HG02588 (cell line): ENCODE measurements around the gene P2RX4.
"Not testable (repeated sequence)": the region's sequence is repeated elsewhere in the genome, so short reads cannot be mapped to it uniquely, and the experiment has no call there.

Experiments used
- ATAC-seq: cut with Tn5 transposase; IDR thresholded peaks from one replicate; pipeline ENCODE4 v1.9.1; 2021; ENCODE audit warnings: mild to moderate bottlenecking, moderate library complexity; ENCODE audit not compliant: unreplicated experiment

The P2RX4 gene, protein sequence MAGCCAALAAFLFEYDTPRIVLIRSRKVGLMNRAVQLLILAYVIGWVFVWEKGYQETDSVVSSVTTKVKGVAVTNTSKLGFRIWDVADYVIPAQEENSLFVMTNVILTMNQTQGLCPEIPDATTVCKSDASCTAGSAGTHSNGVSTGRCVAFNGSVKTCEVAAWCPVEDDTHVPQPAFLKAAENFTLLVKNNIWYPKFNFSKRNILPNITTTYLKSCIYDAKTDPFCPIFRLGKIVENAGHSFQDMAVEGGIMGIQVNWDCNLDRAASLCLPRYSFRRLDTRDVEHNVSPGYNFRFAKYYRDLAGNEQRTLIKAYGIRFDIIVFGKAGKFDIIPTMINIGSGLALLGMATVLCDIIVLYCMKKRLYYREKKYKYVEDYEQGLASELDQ

DNA sequence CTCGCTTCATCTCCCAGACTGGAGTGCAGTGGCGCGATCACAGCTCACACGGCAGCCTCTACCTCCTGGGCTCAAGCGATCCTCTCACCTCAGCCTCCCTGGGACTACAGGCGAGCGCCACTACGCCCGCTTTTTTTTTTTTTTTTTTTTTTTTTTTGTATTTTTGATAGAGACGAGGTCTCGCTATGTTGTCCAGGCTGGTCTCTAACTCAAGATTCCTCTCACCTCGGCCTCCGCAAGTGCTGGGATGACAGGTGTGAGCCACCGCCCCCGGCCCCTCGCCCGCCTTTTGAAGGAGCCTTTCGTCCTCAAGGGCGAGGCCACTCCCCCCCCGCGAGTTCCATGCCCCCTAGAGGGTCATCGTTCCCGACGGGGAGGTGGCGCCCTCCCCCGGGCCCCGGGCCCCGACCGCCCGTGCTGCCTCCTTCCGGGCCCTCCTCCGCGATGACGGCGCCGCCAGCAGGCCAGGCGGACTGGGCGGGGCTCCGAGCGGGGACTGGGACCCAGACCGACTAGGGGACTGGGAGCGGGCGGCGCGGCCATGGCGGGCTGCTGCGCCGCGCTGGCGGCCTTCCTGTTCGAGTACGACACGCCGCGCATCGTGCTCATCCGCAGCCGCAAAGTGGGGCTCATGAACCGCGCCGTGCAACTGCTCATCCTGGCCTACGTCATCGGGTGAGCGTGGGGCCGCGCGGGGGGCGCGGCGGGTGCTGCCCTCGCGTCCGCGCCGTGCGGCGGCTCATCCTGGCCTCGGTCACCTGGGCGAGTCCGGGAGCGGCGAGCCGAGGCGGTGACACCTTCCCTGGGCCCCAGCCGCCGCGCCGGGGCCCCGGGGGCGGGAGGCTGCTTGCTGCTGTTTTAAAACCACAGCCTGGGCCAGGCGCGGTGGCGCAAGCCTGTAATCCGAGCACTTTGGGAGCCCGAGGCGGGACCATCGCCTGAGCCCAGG, at the start of gene P2RX4:
TSS of gene P2RX4 (plus strand) at position 506 of the 949 bp plus-strand sequence. CDS start at position 542, 36 bp downstream.
- peak; percentile 88 for ATAC-seq

DNA sequence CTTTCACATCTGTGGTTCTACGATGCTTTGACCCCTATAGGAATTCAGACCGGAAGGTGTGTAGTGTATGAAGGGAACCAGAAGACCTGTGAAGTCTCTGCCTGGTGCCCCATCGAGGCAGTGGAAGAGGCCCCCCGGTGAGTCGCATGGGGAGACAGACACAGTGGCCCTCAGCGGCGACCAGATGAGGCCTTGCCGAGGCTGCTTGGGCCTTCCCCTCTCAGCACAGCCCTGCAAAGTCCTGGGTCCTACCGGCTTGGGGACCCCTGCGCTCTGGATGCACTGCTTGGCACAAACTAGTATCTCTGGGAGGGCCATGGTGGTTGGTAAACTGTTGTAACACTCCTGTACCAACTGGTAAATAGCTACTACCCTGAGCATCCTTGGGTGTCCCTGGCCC, 47.5 kb upstream of the P2RX4 start:
- ATAC-seq: no peak

DNA sequence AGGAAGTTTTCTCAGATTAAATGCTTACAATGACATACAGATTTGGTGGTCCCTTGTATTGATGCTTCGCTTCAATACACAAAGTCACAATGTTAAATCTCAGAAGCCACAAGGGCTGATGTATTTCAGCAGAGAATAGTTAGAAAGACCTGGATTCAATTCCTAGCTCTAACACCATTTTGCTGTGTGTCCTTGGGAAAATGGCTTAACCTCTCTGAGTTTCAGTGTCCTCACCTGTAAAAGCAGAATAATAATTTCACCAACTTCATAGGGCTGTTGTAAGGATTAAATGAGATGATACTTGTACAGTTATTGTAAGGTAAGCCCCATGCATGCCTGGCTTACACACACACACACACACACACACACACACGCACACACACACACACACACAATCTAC, 46.9 kb upstream of the P2RX4 start:
- no peak for ATAC-seq

DNA sequence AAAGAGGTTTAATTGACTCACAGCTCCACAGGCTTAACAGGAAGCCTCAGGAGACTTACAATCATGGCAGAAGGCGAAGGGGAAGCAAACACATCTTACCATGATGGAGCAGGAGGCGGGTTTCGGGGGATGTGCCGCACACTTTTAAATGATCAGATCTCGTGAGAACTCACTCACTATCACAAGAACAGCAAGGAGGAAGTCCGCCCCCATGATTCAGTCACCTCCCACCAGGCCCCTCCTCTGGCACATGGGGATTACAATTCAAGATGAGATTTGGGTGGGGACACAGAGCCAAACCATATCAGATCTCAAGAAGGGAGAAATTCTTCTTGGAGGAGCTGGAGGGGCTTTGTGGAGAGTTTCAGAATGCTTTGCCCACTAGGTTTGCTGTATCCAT, 45.1 kb upstream of the P2RX4 start:
- not testable (repeated sequence) for ATAC-seq

DNA sequence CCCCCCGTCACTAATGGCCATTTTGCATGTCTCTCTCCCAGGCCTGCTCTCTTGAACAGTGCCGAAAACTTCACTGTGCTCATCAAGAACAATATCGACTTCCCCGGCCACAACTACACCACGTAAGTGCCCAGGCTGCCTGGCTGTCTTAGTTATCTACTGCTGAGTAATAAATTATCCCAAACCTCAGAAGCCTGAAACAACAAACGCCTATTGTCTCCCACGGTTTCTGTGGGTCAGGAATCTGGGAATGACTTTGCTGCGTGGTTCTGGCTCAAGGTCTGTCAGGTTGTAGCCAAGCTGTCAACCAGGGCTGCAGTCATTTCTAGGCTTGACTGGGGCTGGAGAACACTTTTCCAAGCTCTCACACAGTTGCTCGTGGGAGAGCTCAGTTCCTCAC, 44.6 kb upstream of the P2RX4 start:
- no peak for ATAC-seq

DNA sequence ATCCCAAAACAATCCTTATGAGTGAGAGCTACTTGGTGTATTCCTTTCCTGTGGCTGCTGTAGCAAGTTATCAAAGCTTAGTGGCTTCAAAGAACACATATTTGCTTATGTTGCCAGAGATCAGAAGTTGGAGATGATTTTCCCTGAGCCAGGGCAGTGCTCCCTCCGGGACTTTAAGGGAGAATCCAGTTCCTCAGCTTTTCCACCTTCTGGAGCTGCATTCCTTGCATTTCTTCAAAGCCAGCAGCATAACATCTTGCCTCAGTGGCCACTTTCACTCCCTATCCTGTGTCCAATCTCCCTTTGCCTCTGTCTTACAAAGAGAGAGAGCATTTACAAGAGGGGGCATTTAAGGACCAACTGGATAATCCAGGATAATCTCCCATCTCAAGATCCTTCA, 43.6 kb upstream of the P2RX4 start:
- no peak for ATAC-seq

DNA sequence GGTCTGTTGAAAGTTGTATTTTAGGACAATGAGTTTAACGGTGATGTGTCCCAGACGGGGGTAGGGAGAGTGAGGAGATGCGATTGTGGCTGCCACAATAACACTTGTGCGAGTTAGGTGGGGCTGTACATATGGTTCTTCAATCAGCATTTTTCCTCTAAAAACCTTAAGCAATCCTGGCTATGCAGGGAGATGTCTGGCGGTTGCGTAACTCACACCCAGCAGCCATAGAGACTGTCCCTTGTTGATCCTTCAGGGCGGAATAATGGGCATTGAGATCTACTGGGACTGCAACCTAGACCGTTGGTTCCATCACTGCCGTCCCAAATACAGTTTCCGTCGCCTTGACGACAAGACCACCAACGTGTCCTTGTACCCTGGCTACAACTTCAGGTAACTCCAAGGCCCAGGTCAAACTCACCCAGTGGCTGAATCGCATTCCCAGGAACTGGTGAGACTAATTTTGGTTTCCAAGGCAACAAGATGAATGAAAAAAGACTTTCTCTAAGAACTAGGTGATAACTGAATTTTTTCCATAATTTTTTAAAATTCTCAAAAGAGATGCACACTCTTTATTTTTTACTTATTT, 42.6 kb upstream of the P2RX4 start:
- no peak for ATAC-seq

DNA sequence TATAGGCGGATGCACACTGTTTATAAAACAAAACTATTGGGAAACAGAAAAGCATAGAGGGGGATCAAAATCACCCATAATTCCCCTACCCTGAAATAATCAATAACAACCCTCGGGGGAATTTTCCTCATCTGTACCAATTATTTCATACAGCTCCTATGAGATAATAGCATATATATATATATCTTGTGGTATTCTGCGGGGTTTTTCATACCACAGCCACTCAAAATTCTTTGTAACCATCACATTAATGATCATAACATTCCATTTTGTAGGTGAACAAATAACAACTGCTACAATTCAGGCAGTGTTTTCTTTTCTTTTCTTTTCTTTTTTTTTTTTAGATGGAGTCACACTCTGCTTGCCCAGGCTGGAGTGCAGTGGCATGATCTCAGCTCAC, 42.0 kb upstream of the P2RX4 start:
- no peak for ATAC-seq

DNA sequence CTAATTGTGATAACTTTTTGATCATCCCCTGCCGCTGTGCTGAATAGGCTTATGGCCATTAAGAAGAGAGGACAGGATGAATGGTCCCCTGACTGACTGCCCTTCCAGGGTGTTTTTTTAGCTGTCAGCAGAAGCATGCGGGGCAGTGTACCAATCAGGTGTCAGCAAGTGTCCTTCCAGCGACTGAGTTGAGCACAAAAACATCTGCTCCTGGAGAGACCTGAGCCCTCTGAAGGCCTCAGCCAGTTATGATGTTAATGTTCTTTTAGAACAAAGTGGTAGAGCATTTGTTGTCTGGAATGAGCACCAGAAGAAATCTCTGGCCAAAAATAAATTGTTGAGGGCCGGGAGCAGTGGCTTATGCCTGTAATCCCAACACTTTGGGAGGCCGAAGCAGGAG, 39.8 kb upstream of the P2RX4 start:
- no peak for ATAC-seq

DNA sequence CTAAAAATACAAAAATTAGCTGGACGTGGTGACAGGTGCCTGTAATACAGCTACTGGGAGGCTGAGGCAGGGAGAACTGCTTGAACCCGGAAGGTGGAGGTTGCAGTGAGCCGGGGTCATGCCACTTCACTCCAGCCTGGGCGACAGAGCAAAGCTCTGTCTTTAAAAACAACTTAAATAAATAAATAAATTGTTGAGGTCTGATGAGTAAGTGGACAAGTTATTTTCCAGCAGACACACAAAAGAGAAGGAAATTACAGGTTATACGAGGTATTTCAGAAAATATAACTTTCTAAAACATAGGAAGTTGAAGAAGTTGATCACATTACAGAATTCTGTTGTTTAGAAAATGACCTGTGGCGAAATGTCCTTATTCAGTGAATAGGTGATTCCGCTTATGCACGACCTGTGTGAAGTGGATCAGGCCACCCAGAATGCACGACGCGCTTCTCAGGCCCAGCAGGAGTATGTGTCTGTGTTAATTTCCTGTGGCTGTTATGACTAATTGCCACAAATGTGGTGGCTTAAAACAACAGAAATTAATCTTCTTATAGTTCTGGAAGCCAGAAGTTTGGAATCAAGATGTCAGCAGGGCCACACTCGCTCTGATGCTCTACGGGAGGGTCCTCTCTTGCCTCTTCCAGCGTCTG, 39.2 kb upstream of the P2RX4 start:
- no peak for ATAC-seq

DNA sequence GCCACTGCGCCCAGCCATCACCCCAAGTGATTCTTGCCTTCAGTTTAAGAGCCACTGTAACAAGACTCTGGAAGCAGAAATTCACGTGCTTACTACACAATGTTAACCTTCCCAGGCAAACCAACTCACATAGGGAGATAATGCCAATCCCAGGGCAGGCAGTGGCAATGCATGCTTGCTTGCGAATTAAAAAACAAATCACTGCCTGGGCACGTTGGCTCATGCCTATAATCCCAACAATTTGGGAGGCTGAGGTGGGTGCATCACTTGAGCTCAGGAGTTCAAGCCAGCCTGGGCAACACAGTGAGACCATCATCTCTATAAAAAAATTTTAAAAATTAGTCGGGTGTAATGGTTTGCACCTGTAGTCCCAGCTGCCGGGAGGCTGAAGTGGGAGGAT, 37.8 kb upstream of the P2RX4 start:
- no peak for ATAC-seq

DNA sequence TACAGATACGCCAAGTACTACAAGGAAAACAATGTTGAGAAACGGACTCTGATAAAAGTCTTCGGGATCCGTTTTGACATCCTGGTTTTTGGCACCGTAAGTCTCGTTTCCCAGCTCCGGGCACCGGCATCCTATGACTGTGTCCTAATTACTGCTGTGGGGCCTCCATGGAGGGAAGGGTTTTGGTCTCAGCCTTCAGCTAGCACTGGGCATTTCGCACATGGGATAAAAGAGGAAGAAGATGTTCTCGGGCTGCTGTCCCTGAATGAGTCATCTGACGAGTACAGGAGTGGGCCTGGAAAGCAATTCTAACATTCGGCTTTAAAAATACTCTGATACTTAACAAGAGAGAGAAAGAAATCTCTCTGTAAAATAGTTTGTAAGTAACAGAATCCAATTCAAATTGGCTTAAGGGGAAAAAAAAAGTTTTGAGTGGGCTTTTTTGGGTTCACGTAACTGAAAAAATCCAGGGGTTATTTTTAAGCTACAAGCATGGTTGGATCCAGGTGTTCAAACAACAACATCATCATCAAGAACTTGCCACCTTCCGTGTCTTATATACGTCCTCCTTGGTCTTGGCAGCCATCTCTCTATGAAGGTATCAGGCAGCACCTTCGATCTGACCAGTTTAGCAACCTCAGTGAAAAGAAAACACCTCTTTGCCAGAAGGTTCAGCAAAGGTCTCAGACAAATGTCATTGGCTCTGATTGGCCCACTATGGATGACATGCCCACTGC, 34.4 kb upstream of the P2RX4 start:
- no peak for ATAC-seq

DNA sequence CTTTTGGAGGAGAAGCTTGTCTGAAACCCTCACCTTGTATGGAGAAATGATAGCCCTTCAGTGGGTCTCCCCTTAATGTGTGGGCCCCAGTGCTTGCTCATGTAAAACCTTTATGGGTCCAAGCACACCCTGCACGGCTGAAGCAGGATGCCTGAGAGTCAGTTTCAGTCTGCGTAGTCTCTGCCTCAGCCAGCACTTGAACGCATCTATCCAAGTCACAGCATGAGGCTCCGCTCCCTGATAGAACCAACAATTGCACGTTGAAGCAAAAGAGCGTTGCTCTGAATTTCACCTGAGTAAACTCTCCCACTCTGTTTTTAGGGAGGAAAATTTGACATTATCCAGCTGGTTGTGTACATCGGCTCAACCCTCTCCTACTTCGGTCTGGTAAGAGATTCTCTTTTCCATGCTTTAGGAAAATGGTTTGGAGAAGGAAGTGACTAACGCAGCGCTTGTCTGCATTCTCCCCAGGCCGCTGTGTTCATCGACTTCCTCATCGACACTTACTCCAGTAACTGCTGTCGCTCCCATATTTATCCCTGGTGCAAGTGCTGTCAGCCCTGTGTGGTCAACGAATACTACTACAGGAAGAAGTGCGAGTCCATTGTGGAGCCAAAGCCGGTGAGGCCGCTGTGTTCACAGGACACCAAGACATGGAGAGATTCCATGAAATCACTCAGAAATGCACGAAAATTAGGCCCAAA, 33.0 kb upstream of the P2RX4 start:
- no peak for ATAC-seq

DNA sequence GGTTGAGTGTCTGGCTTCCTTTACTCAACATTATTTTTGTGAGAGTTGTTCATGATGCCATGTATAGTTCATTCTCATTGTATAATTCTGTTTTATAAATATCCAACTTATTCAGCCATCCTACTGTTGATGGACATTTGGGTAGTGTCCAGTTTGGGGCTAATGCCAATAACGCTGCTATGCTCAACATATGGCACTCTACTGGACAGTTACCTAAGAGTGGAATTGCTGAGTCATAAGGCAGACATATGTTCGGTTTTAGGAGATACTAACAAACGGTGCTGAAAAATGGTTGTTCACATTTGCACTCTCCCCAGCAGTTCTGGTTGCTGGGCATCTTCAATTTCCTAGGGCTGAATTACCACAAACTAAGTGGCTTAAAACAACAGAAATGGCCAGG, 28.7 kb upstream of the P2RX4 start:
- ATAC-seq: no peak

DNA sequence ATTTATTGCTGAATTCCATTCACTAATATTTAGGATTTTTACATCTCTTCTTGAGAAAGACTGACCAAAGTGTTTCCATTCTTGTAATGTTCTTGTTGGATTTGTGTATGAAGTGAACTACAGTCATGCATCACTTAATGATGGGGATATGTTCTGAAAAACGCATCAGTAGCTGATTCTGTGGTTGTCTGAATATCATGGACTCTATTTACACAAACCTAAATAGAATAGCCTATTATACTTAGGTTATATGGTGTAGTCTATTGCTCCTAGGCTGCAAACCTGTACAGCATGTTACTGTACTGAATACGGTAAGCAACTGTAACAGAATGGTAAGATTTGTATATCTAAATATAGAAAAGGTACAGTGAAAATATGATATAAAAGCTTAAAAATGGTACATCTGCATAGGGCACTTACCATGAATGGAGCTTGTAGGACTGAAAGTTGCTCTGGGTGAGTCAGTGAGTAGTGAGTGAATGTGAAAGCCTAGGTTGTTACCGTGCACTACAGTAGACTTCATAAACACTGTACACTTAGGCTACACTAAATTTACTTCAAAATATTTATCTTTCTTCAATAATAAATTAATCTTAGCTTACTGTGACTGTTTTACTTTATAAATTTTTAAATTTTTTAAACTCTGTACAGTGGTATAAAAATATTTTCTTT, 27.6 kb upstream of the P2RX4 start:
- ATAC-seq: no peak

DNA sequence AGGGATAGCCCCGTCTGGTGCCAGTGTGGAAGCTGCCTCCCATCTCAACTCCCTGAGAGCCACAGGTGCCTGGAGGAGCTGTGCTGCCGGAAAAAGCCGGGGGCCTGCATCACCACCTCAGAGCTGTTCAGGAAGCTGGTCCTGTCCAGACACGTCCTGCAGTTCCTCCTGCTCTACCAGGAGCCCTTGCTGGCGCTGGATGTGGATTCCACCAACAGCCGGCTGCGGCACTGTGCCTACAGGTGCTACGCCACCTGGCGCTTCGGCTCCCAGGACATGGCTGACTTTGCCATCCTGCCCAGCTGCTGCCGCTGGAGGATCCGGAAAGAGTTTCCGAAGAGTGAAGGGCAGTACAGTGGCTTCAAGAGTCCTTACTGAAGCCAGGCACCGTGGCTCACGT, 25.5 kb upstream of the P2RX4 start:
- ATAC-seq: no peak

DNA sequence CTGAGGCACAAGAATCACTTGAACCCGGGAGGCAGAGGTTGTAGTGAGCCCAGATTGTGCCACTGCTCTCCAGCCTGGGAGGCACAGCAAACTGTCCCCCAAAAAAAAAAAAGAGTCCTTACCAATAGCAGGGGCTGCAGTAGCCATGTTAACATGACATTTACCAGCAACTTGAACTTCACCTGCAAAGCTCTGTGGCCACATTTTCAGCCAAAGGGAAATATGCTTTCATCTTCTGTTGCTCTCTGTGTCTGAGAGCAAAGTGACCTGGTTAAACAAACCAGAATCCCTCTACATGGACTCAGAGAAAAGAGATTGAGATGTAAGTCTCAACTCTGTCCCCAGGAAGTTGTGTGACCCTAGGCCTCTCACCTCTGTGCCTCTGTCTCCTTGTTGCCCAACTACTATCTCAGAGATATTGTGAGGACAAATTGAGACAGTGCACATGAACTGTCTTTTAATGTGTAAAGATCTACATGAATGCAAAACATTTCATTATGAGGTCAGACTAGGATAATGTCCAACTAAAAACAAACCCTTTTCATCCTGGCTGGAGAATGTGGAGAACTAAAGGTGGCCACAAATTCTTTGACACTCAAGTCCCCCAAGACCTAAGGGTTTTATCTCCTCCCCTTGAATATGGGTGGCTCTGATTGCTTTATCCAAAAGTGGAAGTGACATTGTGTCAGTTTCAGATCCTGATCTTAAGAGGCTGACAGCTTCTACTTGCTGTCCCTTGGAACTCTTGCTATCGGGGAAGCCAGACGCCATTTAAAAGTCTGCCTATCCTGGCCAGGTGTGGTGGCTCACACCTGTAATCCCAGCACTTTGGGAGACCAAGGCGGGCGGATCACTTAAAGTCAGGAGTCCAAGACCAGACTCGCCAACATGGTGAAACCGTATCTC, 24.7 kb upstream of the P2RX4 start:
- ATAC-seq: no peak

DNA sequence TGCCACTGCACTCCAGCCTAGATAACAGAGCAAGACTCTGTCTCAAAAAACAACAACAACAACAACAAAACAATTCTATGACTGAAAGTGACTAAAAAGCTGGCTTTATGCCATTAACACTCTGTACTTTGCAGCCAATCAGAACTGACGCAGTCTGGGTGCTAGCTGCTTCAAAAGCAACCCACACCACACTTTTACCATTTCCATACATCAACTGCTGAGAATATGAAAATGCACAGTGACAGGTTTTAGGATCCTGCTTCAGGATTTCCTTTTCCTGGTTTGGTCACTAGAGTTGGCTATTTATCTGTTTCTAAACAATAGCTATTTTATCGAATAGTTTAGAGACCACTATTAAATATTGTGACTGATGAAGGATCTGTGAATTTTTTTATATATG, 23.1 kb upstream of the P2RX4 start:
- ATAC-seq: no peak
